Loucy (cell line): ENCODE data around the gene SLC51A.

Experiments used
- H2AFZ ChIP-seq: fragments of 200-600 bp; sonication (generic); 2 replicates; pipeline ENCODE4 v1.6.0; 2016; ENCODE audit warnings: antibody characterized with exemption, mild to moderate bottlenecking, low read length, moderate library complexity
- H3F3A ChIP-seq: fragments of 200-600 bp; 2 replicates; pipeline ENCODE4 v1.6.0; 2016; ENCODE audit warnings: antibody characterized with exemption, low read depth, mild to moderate bottlenecking
- H3K27me3 ChIP-seq: fragments of 200-600 bp; sonication (generic); 2 replicates; pipeline ENCODE4 v1.6.1; 2014; ENCODE audit warnings: low read length, mild to moderate bottlenecking; ENCODE audit not compliant: insufficient read depth, poor library complexity, severe bottlenecking
- H3K36me3 ChIP-seq: fragments of 200-600 bp; sonication (generic); 2 replicates; pipeline ENCODE4 v1.6.1; 2016; ENCODE audit warnings: low read length; ENCODE audit not compliant: insufficient read depth
- H3K4me1 ChIP-seq: fragments of 200-600 bp; sonication (generic); 2 replicates; pipeline ENCODE4 v1.5.1; 2014; ENCODE audit warnings: low read length, mild to moderate bottlenecking; ENCODE audit not compliant: insufficient read depth, poor library complexity, severe bottlenecking
- H3K4me2 ChIP-seq: fragments of 200-600 bp; sonication (generic); 2 replicates; pipeline ENCODE4 v1.6.0; 2014; ENCODE audit warnings: antibody characterized with exemption, low read length, low read depth, mild to moderate bottlenecking; ENCODE audit not compliant: poor library complexity, severe bottlenecking
- H3K4me3 ChIP-seq: fragments of 200-600 bp; sonication (generic); 2 replicates; pipeline ENCODE4 v1.5.1; 2014; ENCODE audit warnings: low read length, mild to moderate bottlenecking, mixed read lengths; ENCODE audit not compliant: poor library complexity, severe bottlenecking
- H3K79me2 ChIP-seq: fragments of 200-600 bp; sonication (generic); 2 replicates; pipeline ENCODE4 v1.6.1; 2014; ENCODE audit warnings: low read length; ENCODE audit not compliant: insufficient read depth
- H3K9ac ChIP-seq: fragments of 200-600 bp; sonication (generic); 2 replicates; pipeline ENCODE4 v1.6.0; 2014; ENCODE audit warnings: mild to moderate bottlenecking, low read depth, low read length, moderate library complexity; ENCODE audit not compliant: poor library complexity, severe bottlenecking
- H3K9me2 ChIP-seq: fragments of 200-600 bp; sonication (generic); replicated peaks from 2 replicates; pipeline ENCODE4 v1.6.1; 2016; ENCODE audit warnings: low read depth, low read length, mixed read lengths
- H3K9me3 ChIP-seq: fragments of 200-600 bp; sonication (generic); 2 replicates; pipeline ENCODE4 v1.6.1; 2014; ENCODE audit warnings: mild to moderate bottlenecking, antibody characterized with exemption, low read length, low read depth; ENCODE audit not compliant: insufficient read depth
- H4K20me1 ChIP-seq: fragments of 200-600 bp; sonication (generic); 2 replicates; pipeline ENCODE4 v1.6.0; 2014; ENCODE audit warnings: antibody characterized with exemption, low read length, mild to moderate bottlenecking; ENCODE audit not compliant: insufficient read depth, poor library complexity, severe bottlenecking
- CTCF ChIP-seq: fragments of 200-600 bp; sonication (generic); conservative IDR thresholded peaks from 2 replicates; pipeline ENCODE4 v1.5.1; 2014; ENCODE audit warnings: mild to moderate bottlenecking, antibody characterized with exemption, low read length
- EZH2phosphoT487 ChIP-seq: fragments of 200-600 bp; IDR thresholded peaks from 2 replicates; pipeline ENCODE4 v1.6.1; 2018; ENCODE audit warnings: antibody characterized with exemption, mild to moderate bottlenecking, moderate library complexity, borderline replicate concordance

Gene SLC51A

GRCh38 chr3:196251918-196252317 lies 35.6 kb downstream of the SLC51A start:
- H3K9ac ChIP-seq, result no peak overlapping the region
- H3K9me2 ChIP-seq, result no peaks in the 10 kb centered on the region
- no peak overlapping the region for H3K4me3 ChIP-seq
- H3K9me3 ChIP-seq, result no peaks in the 10 kb centered on the region
- no peaks in the 10 kb centered on the region for H4K20me1 ChIP-seq
- H3K79me2 ChIP-seq, result no peaks in the 10 kb centered on the region
- H3K4me2 ChIP-seq, result no peak overlapping the region
- no peaks in the 10 kb centered on the region for H3K27me3 ChIP-seq
- H2AFZ ChIP-seq, result no peak overlapping the region
- H3F3A ChIP-seq, result no peaks in the 10 kb centered on the region
- TF ChIP-seq EZH2phosphoT487 (no peak), CTCF (no peak)
- no peaks in the 10 kb centered on the region for H3K4me1 ChIP-seq
- H3K36me3 ChIP-seq, result peaks cover 24% of the 10 kb centered on the region; the same call in 1 of the 2 replicates

GRCh38 chr3:196254376-196255283 lies 38.3 kb downstream of the SLC51A start:
- Histone ChIP-seq H3K36me3 (peaks cover 18% of the 10 kb centered on the region; the same call in 1 of the 2 replicates), H2AFZ (no peak overlapping the region), H3K9ac (no peak overlapping the region), H3K79me2 (no peaks in the 10 kb centered on the region), H3F3A (no peaks in the 10 kb centered on the region), H3K4me3 (no peak overlapping the region), H3K4me2 (no peak overlapping the region), H3K9me3 (no peaks in the 10 kb centered on the region), H4K20me1 (no peaks in the 10 kb centered on the region), H3K9me2 (no peaks in the 10 kb centered on the region), H3K27me3 (no peaks in the 10 kb centered on the region), H3K4me1 (no peaks in the 10 kb centered on the region)
- TF ChIP-seq EZH2phosphoT487, result no peak

DNA sequence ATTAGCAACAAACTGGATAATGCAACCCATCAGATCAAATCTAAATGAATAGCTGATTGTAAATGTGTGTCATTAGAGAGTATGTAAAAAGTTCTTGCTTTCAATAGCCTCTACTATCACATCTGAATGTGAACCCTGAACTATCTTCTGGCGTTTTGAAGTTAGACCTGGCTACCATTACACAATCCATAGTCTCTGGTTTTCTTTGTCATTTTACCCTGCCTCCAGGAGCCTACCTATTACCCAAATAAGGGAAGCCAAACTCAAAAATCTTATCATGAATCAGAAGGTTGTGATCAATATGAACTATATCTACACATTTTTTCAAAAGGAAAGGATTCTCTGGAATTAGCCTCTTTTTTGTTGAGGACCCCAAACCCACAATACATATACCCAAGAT lies 39.4 kb downstream of the SLC51A start:
- Histone ChIP-seq H3K4me3 (no peak overlapping the region), H3K9me3 (no peaks in the 10 kb centered on the region), H2AFZ (no peak overlapping the region), H4K20me1 (no peaks in the 10 kb centered on the region), H3F3A (no peaks in the 10 kb centered on the region), H3K36me3 (peaks cover 22% of the 10 kb centered on the region; the same call in 1 of the 2 replicates), H3K9ac (no peak overlapping the region), H3K4me2 (no peak overlapping the region), H3K4me1 (no peaks in the 10 kb centered on the region), H3K27me3 (no peaks in the 10 kb centered on the region), H3K9me2 (no peaks in the 10 kb centered on the region), H3K79me2 (no peaks in the 10 kb centered on the region; the same call in 1 of the 2 replicates)
- TF ChIP-seq CTCF, result no peak
- no peak for TF ChIP-seq EZH2phosphoT487
